ENCODE measurements around the gene TRIM37.

The TRIM37 gene

DNA sequence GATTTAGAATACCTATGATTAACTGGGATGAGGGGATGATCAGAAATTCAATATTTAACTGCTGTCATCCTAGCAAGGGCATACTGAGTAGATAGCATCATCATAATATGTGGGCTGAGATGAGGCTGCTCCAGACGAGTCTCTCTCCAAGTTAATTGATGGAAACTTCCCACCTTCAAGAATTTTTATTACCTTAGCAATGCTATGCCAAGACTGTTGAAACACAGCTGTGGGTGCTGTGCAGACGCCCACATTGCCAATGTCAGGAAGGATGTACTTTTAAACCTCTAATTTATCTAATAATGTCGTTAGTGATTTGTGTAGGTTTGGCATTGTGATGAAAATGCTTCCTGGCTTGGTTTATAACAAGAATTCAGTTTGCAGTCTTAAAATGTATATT lies 170.4 kb downstream of the TRIM37 start:
- DNase-seq (ENCODE audit: low spot score), result no peak

DNA sequence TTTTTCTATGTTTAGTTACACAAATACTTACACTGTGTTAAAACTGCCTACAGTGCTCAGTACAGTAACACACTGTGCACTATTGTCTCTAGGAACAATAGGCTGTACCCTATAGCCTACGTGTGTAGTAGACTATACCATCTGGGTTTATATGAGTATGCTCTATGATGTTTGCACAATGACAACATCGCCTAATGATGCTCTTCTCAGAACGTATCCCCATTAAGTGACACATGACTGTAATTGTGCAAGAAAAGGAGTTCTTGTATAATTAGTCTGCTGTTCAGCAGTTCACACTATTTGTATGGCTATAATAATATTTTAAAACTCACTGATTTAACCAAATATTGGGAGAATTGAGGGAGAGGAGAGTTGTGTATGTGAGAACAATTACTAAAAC lies 173.7 kb downstream of the TRIM37 start:
- no peak for DNase-seq (ENCODE audit: low spot score)
